GM19463 (cell line): ENCODE data around the gene ASB4.
"Not testable (repeated sequence)": the region's sequence is repeated elsewhere in the genome, so short reads cannot be mapped to it uniquely, and the experiment has no call there.

Experiments used
- ATAC-seq: cut with Tn5 transposase; IDR thresholded peaks from one replicate; pipeline ENCODE4 v1.9.1; 2021; ENCODE audit warnings: mild to moderate bottlenecking, moderate library complexity; ENCODE audit not compliant: unreplicated experiment

The ASB4 gene

GRCh38 chr7:95549818-95550529, 64.2 kb downstream of the ASB4 start:
- no peak for ATAC-seq

DNA sequence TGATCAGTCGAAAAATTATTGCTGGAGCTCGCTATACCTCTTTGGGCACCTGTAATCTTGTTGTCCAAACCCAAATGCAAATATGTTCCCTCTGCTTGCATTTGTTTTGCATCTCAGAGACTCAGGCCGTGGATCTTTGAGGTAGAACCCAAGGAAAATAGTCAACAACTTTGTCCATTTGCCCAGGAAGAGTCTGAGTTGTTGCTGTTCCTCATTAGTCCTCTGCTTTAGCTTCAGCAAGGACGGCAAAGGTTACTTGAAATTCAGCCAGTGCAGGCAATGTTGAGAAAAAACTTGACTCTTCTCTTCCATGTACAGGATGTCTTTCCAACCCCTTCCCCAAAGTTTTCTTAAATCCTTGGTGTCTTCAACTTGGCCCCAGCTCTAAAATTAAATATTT, 64.8 kb downstream of the ASB4 start:
- ATAC-seq, result no peak

DNA sequence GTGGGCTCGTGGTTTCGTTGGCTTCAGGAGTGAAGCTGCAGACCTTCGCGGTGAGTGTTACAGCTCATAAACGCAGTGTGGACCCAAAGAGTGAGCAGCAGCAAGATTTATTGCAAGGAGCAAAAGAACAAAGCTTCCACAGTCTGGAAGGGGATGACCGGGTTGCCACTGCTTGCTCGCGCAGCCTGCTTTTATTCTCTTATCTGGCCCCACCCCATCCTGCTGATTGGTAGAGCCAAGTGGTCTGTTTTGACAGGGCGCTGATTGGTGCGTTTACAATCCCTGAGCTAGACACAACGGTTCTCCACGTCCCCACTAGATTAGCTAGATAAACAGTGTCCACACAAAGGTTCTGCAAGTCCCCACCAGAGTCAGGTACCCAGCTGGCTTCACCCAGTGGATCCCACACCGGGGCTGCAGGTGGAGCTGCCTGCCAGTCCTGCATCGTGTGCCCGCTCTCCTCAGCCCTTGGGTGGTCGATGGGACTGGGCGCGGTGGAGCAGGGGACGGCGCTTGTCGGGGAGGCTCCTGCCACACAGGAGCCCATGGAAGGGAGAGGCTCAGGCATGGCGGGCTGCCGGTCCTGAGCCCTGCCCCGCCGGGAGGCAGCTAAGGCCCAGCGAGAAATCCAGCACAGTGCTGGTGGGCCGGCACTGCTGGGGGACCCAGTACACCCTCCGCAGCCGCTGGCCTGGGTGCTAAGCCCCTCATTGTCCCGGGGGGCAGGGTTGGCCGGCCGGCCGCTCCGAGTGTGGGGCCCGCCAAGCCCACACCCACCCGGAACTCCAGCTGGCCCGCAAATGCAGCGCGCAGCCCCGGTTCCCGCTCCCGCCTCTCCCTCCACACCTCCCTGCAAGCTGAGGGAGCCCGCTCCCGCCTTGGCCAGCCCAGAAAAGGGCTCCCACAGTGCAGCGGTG, 66.5 kb downstream of the ASB4 start:
- ATAC-seq, result not testable (repeated sequence)

DNA sequence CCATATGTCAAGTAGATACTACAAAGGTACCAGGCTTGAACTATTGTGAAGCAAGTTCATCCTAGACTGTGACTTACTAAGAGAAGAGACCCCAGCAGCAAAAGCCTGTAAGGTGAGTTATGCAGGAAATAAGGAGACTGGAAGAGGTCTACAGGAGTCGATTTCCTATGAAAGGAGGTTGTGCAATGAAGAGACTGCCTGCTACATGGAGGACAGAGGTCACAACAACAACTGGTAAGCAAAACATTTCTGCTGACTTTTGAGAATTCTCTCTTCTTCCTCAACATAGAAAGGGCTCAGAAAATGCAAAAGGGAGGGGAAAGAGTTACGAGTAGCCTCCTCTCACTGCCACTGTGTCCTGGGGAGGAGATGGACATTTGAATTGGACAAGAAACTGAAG, 68.2 kb downstream of the ASB4 start:
- ATAC-seq, result no peak

GRCh38 chr7:95556777-95557176, 71.0 kb downstream of the ASB4 start:
- no peak for ATAC-seq

DNA sequence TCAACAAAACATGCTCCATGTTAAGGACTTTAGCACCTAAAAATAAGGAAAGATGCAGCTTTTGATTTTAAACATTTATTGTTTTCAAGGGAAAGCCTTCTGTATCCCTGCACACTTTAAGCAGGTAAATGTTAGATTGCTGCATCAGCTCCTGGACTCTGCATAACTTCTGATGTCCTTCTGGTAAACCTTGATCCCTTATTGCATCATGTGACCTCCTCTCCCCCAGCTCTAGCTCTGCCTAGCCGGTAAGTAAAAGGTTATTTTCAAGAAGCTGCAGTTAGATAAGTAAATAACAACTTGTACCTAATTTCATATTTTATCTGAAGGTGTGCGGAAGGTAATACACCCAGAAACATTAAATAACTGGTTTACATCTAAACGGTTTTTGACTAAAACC, 73.1 kb downstream of the ASB4 start:
- no peak for ATAC-seq

DNA sequence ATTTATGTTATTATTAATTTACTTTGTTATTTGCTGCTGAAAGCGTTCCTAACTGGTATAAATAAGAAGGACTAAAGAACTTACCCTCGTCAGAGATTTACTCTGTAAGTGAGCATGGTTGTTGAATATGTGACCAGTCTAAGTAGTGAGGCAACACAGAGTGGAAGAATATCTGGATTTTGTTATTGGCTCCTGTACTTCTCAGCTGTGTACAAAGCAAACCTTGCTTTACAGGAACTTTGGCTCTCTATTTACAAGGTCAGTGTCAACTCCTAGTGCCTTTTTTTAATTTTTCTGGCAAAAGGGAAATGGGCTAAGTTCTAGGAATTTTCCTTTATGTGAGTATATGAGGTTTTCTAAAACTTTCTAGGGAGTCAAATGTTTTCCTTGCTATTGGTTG, 74.9 kb downstream of the ASB4 start:
- no peak for ATAC-seq

GRCh38 chr7:95569720-95570119, 84.0 kb downstream of the ASB4 start:
- no peak for ATAC-seq

DNA sequence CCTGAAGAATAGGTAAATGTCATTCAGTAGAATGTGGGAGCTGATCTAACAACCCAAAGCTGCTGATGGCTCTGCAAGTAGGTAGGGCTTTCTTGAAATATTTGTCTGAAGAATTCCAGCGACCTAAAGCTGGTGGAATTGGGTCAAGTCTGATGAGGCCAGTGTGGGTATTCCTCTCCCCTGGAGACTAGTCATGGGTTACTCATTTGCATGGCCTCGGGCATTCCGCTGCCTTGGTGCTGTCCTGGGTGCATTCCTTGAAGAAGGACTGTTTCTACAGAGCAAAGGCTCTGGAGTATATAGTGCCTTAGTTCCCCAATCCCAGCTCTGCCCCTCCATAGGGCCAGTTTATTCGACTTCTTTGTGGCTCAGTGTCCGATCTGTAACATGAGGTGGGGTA, 91.4 kb downstream of the ASB4 start:
- ATAC-seq, result no peak

DNA sequence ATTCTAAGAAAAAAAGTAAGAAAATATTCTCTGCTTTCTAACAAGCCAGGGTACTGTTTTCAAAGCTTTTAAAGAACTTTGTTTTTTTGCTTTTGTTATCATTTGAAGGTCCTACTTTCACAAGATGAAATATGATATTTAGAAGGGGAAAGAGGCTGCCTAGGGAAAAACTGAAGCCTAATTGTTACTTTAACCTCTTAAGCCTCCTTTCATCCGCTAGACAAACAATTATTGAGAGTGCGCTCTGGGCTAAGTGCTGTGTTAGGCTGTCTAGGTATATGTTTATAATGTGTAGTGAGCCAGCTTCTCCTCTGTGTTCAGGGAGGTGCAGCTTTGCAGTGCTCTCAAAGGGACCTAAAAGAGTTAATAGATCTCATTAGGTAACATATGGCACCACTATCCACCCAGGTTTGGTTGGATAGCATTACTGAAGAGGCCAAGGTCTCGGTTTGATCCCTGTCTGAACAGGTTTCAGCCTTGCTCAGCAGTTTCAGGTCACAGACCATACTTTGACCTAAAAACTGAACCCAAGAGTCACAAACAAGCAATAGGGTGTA, 92.6 kb downstream of the ASB4 start:
- ATAC-seq, result no peak

DNA sequence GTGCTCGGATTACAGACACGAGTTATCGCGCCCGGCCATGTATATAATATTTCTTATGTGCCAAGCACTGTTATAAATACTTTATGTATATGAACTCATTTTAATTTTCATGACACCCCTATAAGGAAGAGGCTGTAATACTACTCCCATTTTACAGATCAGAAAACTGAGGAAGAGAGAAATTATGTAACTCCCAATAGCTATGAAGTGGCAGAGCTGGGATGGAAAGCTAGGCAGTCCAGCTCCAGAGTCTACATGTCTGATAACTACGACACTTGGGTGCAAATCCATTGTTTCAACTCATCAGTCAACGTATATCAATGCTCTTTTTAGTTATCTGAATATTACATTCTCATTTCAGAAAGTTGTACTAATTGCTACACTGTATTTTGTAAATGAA, 93.6 kb downstream of the ASB4 start:
- ATAC-seq, result no peak

DNA sequence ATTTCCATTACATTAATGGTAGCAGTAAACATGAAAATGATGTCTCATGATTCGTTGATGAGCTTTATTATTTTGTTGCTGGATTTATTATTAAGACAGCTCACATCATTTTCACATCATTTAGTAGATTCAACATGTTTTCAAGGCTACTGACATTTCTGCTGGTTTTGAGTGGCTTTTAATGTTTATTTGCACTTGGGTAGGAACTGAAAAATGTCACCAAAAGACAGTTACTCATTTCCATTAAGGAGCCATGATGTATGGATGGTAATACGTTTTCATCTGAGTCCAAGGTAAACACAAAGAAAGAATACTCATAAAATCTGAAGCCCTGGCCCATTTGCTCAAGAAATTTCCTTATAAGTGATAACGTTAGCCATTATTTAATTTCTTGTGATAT, 95.7 kb downstream of the ASB4 start:
- ATAC-seq, result no peak

- no peak for ATAC-seq
Observed at GRCh38 chr7:95582578-95583293, 97.0 kb downstream of the ASB4 start.

DNA sequence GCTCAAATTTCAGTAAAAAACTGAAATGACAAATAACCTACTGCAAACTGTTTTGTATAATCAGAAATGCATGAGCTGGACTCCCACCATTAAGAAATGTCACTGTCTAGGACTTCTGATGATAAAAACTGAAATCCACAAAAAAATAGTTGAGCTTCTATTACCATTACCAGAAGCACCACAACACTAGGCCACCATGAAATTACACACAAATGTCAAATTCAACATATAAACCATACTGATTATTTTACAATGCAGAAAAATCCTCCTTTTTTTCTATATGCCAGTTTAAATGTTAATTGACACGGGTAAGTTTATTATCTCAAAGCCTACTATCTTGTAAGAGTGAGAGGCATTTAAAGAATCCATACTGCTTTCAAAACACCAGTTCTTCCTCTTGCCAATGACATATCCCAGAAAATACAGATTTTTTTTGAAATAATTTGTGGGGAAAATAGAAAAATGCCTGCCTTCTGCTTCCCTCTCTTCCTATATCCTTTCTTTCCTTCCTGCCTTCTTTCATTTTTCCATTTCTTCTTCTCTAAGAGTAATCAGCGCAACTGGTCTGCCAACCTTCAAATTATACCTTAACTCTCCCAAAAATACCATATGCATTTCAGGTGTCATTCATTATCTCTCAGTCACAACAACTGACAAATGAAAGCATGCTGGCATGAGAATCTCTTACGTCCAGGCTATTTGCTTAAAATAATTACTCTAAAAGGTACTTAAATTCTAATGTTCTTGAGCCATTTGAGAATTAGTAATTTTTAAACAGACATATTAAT, 98.3 kb downstream of the ASB4 start:
- ATAC-seq, result no peak

- no peak for ATAC-seq
Observed at GRCh38 chr7:95584769-95585425, 99.2 kb downstream of the ASB4 start.

- ATAC-seq, result no peak
Observed at GRCh38 chr7:95585426-95585789, 99.7 kb downstream of the ASB4 start.

DNA sequence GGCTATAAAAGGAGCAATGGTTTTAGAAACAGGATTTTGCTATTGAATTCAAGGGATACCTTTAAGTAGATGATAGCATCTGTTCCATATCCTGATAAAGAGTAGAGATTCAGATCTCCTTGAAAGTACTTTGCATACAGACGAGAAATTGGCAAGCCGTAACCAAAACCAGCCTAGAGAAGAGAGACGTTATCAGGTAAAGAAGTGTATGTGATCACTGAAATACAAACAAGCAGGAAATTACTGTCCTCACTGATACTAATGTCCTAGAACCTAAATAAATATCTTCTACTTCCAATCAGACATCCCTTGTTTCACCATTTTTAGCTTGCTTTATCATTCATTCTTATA, 101.2 kb downstream of the ASB4 start:
- peak; percentile 16 for ATAC-seq

DNA sequence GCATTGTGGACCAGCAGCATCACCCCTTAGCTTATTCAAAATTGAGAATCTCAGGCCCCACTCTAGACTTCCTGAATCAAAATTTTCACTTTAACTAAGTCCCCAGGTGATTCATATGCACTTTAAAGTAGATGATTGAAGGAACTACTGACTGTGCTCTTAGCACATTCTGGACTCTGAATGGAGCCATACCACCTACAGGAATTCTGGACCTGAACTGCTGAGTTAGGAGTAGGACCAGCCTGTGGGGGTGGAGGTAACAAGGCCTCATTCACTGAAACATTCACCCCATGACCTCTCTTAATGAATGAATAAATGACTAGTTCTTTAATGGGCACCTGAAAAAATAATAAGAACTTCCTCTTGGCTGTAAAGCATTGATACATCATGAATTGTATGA, 103.3 kb downstream of the ASB4 start:
- ATAC-seq, result no peak

- no peak for ATAC-seq
Observed at GRCh38 chr7:95589766-95590165, 104.0 kb downstream of the ASB4 start.
